Measurements from ENCODE around the gene GSTM2.
"Not testable (repeated sequence)": the region's sequence is repeated elsewhere in the genome, so short reads cannot be mapped to it uniquely, and the experiment has no call there.

Gene GSTM2

GRCh38 chr1:109687641-109688499 lies 20.0 kb downstream of the GSTM2 start, which contains the start of gene GSTM1:
Gene GSTM1, plus strand, starts transcription at chr1:109687817. Its CDS starts 57 bp downstream, at chr1:109687874.
- Histone ChIP-seq H3K9me2 (replicated peaks; ENCODE audit: control insufficient read depth, low read length) (no peaks in the 10 kb centered on the region), H3K79me2 (ENCODE audit: control insufficient read depth, low read length) (no peaks in the 10 kb centered on the region), H4K20me1 (ENCODE audit: control insufficient read depth, insufficient read depth, low read depth, low read length) (no peaks in the 10 kb centered on the region), H3K4me2 (ENCODE audit: low read length) (no peak within 1 kb of the TSS), H3K9me3 (ENCODE audit: control insufficient read depth, insufficient read depth, low read length) (no peaks in the 10 kb centered on the region), H3K4me1 (ENCODE audit: control insufficient read depth, low read length) (no peaks in the 10 kb centered on the region), H3K36me3 (ENCODE audit: control insufficient read depth, low read length) (no peaks in the 10 kb centered on the region), H3K27me3 (ENCODE audit: control insufficient read depth, low read length) (no peaks in the 10 kb centered on the region), H3K27ac (ENCODE audit: low read depth, low read length) (no peak within 1 kb of the TSS), H3F3A (ENCODE audit: control insufficient read depth, insufficient read depth) (no peaks in the 10 kb centered on the region), H3K4me3 (ENCODE audit: low read length) (no peak within 1 kb of the TSS)
- TF ChIP-seq EZH2phosphoT487 (IDR thresholded peaks at IDR 0.05; ENCODE audit: borderline replicate concordance, low read length) (no peak), CTCF (IDR thresholded peaks at IDR 0.05; ENCODE audit: low read depth, low read length, poor library complexity, severe bottlenecking) (no peak)

GRCh38 chr1:109689844-109690405 lies 22.1 kb downstream of the GSTM2 start:
- H3K4me1 ChIP-seq (ENCODE audit: control insufficient read depth, low read length), result no peaks in the 10 kb centered on the region
- no peaks in the 10 kb centered on the region for H3K36me3 ChIP-seq (ENCODE audit: control insufficient read depth, low read length)
- no peaks in the 10 kb centered on the region for H3K9me2 ChIP-seq (replicated peaks; ENCODE audit: control insufficient read depth, low read length)
- H4K20me1 ChIP-seq (ENCODE audit: control insufficient read depth, insufficient read depth, low read depth, low read length), result no peaks in the 10 kb centered on the region
- no peak overlapping the region for H3K27ac ChIP-seq (ENCODE audit: low read depth, low read length)
- H3K27me3 ChIP-seq (ENCODE audit: control insufficient read depth, low read length), result no peaks in the 10 kb centered on the region
- TF ChIP-seq CTCF (IDR thresholded peaks at IDR 0.05; ENCODE audit: low read depth, low read length, poor library complexity, severe bottlenecking) (no peak), EZH2phosphoT487 (IDR thresholded peaks at IDR 0.05; ENCODE audit: borderline replicate concordance, low read length) (no peak)
- no peak overlapping the region for H3K4me2 ChIP-seq (ENCODE audit: low read length)
- no peaks in the 10 kb centered on the region for H3F3A ChIP-seq (ENCODE audit: control insufficient read depth, insufficient read depth)
- no peaks in the 10 kb centered on the region for H3K9me3 ChIP-seq (ENCODE audit: control insufficient read depth, insufficient read depth, low read length)
- no peaks in the 10 kb centered on the region for H3K79me2 ChIP-seq (ENCODE audit: control insufficient read depth, low read length)
- no peak overlapping the region for H3K4me3 ChIP-seq (ENCODE audit: low read length)

GRCh38 chr1:109691759-109692158 lies 23.9 kb downstream of the GSTM2 start:
- no peak overlapping the region for H3K4me2 ChIP-seq (ENCODE audit: low read length)
- no peaks in the 10 kb centered on the region for H3K9me2 ChIP-seq (replicated peaks; ENCODE audit: control insufficient read depth, low read length)
- TF ChIP-seq EZH2phosphoT487 (IDR thresholded peaks at IDR 0.05; ENCODE audit: borderline replicate concordance, low read length) (no peak), CTCF (IDR thresholded peaks at IDR 0.05; ENCODE audit: low read depth, low read length, poor library complexity, severe bottlenecking) (no peak)
- H3F3A ChIP-seq (ENCODE audit: control insufficient read depth, insufficient read depth), result no peaks in the 10 kb centered on the region
- H3K4me3 ChIP-seq (ENCODE audit: low read length), result no peak overlapping the region
- H3K4me1 ChIP-seq (ENCODE audit: control insufficient read depth, low read length), result no peaks in the 10 kb centered on the region
- H3K36me3 ChIP-seq (ENCODE audit: control insufficient read depth, low read length), result no peaks in the 10 kb centered on the region
- no peaks in the 10 kb centered on the region for H3K79me2 ChIP-seq (ENCODE audit: control insufficient read depth, low read length)
- no peak overlapping the region for H3K27ac ChIP-seq (ENCODE audit: low read depth, low read length)
- no peaks in the 10 kb centered on the region for H3K27me3 ChIP-seq (ENCODE audit: control insufficient read depth, low read length)
- no peaks in the 10 kb centered on the region for H3K9me3 ChIP-seq (ENCODE audit: control insufficient read depth, insufficient read depth, low read length)
- H4K20me1 ChIP-seq (ENCODE audit: control insufficient read depth, insufficient read depth, low read depth, low read length), result no peaks in the 10 kb centered on the region

- H3K27ac ChIP-seq (ENCODE audit: low read depth, low read length); H3K79me2 ChIP-seq (ENCODE audit: control insufficient read depth, low read length); H3F3A ChIP-seq (ENCODE audit: control insufficient read depth, insufficient read depth); H3K9me3 ChIP-seq (ENCODE audit: control insufficient read depth, insufficient read depth, low read length); H3K27me3 ChIP-seq (ENCODE audit: control insufficient read depth, low read length); H3K4me2 ChIP-seq (ENCODE audit: low read length); H3K9me2 ChIP-seq (replicated peaks; ENCODE audit: control insufficient read depth, low read length); H3K36me3 ChIP-seq (ENCODE audit: control insufficient read depth, low read length); H3K4me3 ChIP-seq (ENCODE audit: low read length); H3K4me1 ChIP-seq (ENCODE audit: control insufficient read depth, low read length); H4K20me1 ChIP-seq (ENCODE audit: control insufficient read depth, insufficient read depth, low read depth, low read length): not testable (repeated sequence)
These were observed 26.5 kb downstream of the GSTM2 start for GRCh38 chr1:109694400-109694799.

GRCh38 chr1:109695138-109695537 lies 27.3 kb downstream of the GSTM2 start:
- H3F3A ChIP-seq (ENCODE audit: control insufficient read depth, insufficient read depth); H3K4me2 ChIP-seq (ENCODE audit: low read length); H3K27ac ChIP-seq (ENCODE audit: low read depth, low read length); H4K20me1 ChIP-seq (ENCODE audit: control insufficient read depth, insufficient read depth, low read depth, low read length); H3K27me3 ChIP-seq (ENCODE audit: control insufficient read depth, low read length); H3K9me3 ChIP-seq (ENCODE audit: control insufficient read depth, insufficient read depth, low read length); H3K79me2 ChIP-seq (ENCODE audit: control insufficient read depth, low read length); H3K4me3 ChIP-seq (ENCODE audit: low read length); H3K9me2 ChIP-seq (replicated peaks; ENCODE audit: control insufficient read depth, low read length); H3K4me1 ChIP-seq (ENCODE audit: control insufficient read depth, low read length); H3K36me3 ChIP-seq (ENCODE audit: control insufficient read depth, low read length): not testable (repeated sequence)

Data from DOHH2 (cell line).